HL-60/S4 treated with phorbol 12-myristate 13-acetate at 8.2 ng/mL for 4 days and 3 days (cell line): ENCODE data around the gene DOHH.
"Not testable (repeated sequence)": the region's sequence is repeated elsewhere in the genome, so short reads cannot be mapped to it uniquely, and the experiment has no call there.

Experiments
- in situ Hi-C: fragments of 300-500 bp; cut with MboI; formaldehyde crosslinking; loops from 2 replicates; pipeline ENCODE4 v1.15.0; 2022; ENCODE audit warnings: low sequenced_read_pairs

Gene DOHH

DNA sequence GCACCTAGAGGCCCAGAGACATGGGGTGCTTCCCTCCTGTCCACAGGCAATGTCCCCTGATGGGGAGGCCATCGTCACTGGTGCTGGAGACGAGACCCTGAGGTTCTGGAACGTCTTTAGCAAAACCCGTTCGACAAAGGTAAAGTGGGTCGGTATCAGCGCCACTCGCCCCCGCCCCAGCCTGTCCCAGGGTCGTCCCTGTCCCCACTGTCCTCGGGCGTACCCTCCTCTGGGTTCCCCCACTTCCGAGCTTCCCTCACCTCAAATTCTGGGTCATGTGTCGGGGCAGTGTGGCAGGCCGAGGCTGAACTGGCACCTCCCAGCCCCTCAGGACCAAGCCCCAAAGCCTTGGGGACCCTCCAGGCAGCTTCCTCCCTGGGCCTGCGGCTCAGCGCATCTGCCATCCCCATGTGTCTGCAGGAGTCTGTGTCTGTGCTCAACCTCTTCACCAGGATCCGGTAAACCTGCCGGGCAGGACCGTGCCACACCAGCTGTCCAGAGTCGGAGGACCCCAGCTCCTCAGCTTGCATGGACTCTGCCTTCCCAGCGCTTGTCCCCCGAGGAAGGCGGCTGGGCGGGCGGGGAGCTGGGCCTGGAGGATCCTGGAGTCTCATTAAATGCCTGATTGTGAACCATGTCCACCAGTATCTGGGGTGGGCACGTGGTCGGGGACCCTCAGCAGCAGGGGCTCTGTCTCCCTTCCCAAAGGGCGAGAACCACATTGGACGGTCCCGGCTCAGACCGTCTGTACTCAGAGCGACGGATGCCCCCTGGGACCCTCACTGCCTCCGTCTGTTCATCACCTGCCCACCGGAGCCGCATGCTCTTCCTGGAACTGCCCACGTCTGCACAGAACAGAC lies 34.1 kb upstream of the DOHH start:
- in situ Hi-C loops, result no loop called here

GRCh38 chr19:3533563-3534216 lies 33.2 kb upstream of the DOHH start:
- in situ Hi-C loops, result no loop called here

- in situ Hi-C loops, result no loop called here
Measured at GRCh38 chr19:3533033-3533432, 32.6 kb upstream of the DOHH start.

GRCh38 chr19:3532154-3532786 lies 31.8 kb upstream of the DOHH start:
- in situ Hi-C loops, result no loop called here

DNA sequence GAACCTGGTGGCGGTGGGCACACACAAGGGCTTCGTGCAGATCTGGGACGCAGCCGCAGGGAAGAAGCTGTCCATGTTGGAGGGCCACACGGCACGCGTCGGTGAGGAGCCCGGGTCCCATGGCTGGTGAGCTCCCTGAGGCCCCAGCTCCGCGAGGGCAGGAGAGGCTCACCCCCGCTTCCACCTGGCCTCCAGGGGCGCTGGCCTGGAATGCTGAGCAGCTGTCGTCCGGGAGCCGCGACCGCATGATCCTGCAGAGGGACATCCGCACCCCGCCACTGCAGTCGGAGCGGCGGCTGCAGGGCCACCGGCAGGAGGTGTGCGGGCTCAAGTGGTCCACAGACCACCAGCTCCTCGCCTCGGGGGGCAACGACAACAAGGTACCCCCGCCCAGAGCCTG lies 31.2 kb upstream of the DOHH start:
- in situ Hi-C loops, result no loop called here

DNA sequence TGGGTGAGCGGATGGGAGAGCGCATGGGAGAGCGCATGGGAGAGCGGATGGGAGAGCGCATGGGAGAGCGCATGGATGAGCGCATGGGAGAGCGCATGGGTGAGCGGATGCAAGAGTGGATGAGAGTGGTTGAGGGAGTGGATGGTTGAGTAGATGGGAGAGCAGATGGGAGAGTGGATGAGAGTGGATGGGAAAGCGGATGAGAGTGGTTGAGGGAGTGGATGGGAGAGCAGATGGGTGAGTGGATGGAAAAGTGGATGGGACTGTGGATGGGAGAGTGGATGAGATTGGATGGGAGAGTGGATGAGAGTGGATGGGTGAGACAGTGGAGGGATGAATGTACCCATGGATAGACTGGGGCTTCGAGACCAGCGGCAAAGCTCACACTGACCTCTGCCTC lies 29.9 kb upstream of the DOHH start:
- in situ Hi-C loops, result no loop called here

GRCh38 chr19:3529299-3529698 lies 28.8 kb upstream of the DOHH start:
- in situ Hi-C loops, result not testable (repeated sequence)

- in situ Hi-C loops, result no loop called here
Measured at GRCh38 chr19:3528539-3529211, 28.2 kb upstream of the DOHH start.

- in situ Hi-C loops, result no loop called here
Measured at GRCh38 chr19:3528080-3528479, 27.6 kb upstream of the DOHH start.

- in situ Hi-C loops, result no loop called here
Measured at GRCh38 chr19:3527238-3527910, 26.9 kb upstream of the DOHH start.

GRCh38 chr19:3526507-3527237 lies 26.2 kb upstream of the DOHH start:
- in situ Hi-C loops, result no loop called here

GRCh38 chr19:3524904-3525451 lies 24.5 kb upstream of the DOHH start:
- in situ Hi-C loops, result no loop called here

DNA sequence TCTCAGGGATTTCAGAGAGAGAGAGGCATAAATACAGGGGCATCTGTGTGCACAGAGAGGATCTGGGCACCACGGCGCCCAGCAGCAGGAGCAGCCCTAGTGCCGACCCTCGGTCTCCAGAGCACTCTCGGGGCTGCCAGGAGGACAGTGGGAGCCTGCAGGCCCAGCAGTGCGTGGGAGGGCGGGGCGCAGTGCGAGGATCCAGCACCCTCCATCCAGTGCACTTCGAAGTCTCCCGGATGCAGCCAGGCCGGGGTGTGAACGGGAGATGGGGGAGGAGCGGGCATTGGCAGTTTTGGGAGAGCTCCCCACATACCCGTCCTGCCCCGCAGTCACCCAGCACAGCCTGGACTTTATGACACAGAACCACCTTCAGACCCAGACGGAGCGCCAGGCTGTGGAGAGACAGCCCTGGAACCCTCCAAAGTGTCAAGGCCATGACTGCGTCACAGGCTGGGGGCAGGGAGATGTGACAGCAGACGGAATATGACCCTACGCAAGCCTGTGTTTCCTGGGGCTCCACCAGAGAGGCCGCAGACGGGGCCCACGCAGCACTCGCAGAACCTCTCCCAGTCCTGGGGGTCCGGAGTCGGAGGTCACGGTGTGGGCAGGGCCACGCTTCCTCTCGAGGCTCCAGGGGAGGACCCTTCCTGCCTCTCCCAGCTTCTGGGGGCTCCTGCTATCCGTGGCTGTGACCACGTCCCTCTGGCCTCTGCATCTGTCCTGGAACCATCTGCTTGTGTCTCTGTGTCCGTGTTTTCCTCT lies 23.8 kb upstream of the DOHH start:
- in situ Hi-C loops, result no loop called here

GRCh38 chr19:3523361-3524077 lies 23.0 kb upstream of the DOHH start:
- in situ Hi-C loops, result no loop called here

DNA sequence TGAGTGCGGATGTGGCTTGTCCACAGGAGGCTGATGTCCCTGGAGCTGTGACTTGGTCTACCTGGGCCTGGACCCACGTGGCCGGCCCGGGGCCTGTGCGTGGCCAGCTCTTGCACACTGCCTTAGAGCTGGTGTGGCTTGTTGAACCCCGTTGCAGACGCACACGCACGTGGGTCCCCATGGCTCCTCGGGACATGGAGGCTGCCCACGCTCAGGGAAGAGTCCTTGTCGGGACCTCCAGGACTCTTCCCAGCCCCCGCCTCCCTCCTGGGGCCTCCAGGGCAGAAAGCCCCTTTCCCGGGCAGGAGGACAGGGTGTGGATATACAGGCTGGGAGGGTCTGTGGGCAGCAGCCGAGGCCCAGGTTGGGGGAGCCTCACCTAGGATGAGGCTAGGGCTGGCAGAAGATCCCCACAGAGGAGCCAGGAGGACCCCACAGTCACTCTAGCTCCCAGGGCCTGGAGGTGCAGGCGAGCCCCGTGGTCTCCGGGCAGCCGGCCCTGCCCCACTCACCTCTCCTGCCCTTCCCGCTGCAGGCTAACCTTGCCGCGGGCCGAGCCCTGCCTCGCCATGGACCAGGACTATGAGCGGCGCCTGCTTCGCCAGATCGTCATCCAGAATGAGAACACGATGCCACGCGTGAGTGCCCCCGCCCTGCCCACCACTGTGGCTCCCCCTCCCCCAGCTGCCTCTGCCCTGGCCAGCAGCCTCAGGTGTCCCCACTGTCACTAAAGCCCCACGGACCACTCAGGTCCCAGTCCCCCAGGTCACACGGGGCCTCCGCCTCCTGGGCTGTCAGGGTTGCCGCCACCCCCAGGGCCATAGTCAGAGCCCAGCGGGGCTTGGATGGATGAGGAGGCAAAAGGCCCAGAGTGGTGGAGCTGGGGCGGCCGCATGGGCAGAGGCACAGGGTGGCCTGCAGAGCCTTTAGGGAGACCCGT lies 22.2 kb upstream of the DOHH start:
- in situ Hi-C loops, result no loop called here

GRCh38 chr19:3521104-3521445 lies 20.6 kb upstream of the DOHH start:
- in situ Hi-C loops, result no loop called here
